HepG2 (cell line): ENCODE measurements around the gene HES2. TPM values are rescaled to one million over a fixed set of nuclear protein-coding genes. Genes with fewer than 3 reads are reported as not detected.

Experiments used
- ATAC-seq: fragments of 200-7000 bp; cut with Tn5 transposase; 3 replicates; pipeline ENCODE4 v1.9.1; 2020; ENCODE audit warnings: mild to moderate bottlenecking, moderate library complexity
- BruUV-seq: library from RNA; stranded (reverse); fragments of 400-500 nt; replicated peaks from 2 replicates; lab custom pipeline; 2021; lab: Mats Ljungman, UMichigan
- CTCF ChIA-PET: fragments of 300-600 bp; formaldehyde crosslinking; extraction: SDS; loops from one replicate; lab custom pipeline; 2021; ENCODE audit warnings: low total read pairs, inconsistent platforms, low intra/inter-chr PET ratio; lab: Yijun Ruan, JAX
- POLR2A ChIA-PET: fragments of 350-600 bp; sonication (Branson Sonifier 250); formaldehyde crosslinking; loops from one replicate; lab custom pipeline; 2020; ENCODE audit warnings: antibody characterized with exemption, inconsistent platforms; lab: Yijun Ruan, JAX
- DNase-seq: peaks from one replicate; pipeline ENCODE4 v3.0.0-alpha.2; 2015; ENCODE audit warnings: low spot score
- FAIRE-seq: peaks from 3 replicates; lab custom pipeline; 2011; peaks lifted over from hg19 to GRCh38; lab: Jason Lieb, UNC
- H2AFZ ChIP-seq: one replicate; pipeline ENCODE4 v1.6.1; 2011; ENCODE audit warnings: low read length, inconsistent platforms
- H3K27ac ChIP-seq: fragments of 300-600 bp; 3 replicates; pipeline ENCODE4 v1.8.0; 2011; ENCODE audit warnings: mixed run types, mild to moderate bottlenecking, mixed read lengths, low read length, inconsistent platforms; ENCODE audit not compliant: insufficient read depth; ENCODE audit errors: extremely low read length
- H3K27me3 ChIP-seq, 2 experiments: fragments of 200-600 bp in 1 of 2; 2 replicates in 1 of 2; 3 replicates in 1 of 2; pipeline versions ENCODE4 v1.6.0 to v1.8.0; 2011; ENCODE audit warnings: low read length in 2 of 2, mild to moderate bottlenecking in 2 of 2, moderate library complexity in 2 of 2, inconsistent platforms in 1 of 2; ENCODE audit not compliant: insufficient read depth in 2 of 2, control insufficient read depth in 1 of 2
- H3K36me3 ChIP-seq, 2 experiments: fragments of 200-600 bp in 1 of 2; replicated peaks in 1 of 2; 2 replicates in 1 of 2; 3 replicates in 1 of 2; pipeline versions ENCODE4 v1.5.1 to v1.8.0; 2011; ENCODE audit warnings: low read length in 2 of 2, inconsistent platforms in 1 of 2; ENCODE audit not compliant: insufficient read depth in 2 of 2, control insufficient read depth in 1 of 2
- H3K4me1 ChIP-seq: 2 replicates; pipeline ENCODE4 v1.5.1; 2012; ENCODE audit warnings: low read length, inconsistent platforms; ENCODE audit not compliant: insufficient read depth
- H3K4me2 ChIP-seq: 2 replicates; pipeline ENCODE4 v1.6.0; 2011; ENCODE audit warnings: low read depth, low read length, inconsistent platforms
- H3K4me3 ChIP-seq, 3 experiments: fragments of 200-600 bp in 1 of 3; sonication (generic), shearing (Covaris generic) in 1 of 3; replicated peaks in 1 of 3; 2 replicates each; pipeline ENCODE4 v1.5.1; 2011 to 2016; ENCODE audit warnings: low read length in 3 of 3, inconsistent platforms in 2 of 3, low read depth in 2 of 3, mild to moderate bottlenecking in 2 of 3, control low read depth in 1 of 3, mixed read lengths in 1 of 3; ENCODE audit not compliant: insufficient read depth in 1 of 3
- H3K79me2 ChIP-seq: one replicate; pipeline ENCODE4 v1.6.1; 2011; ENCODE audit warnings: low read length, inconsistent platforms; ENCODE audit not compliant: insufficient read depth
- H3K9ac ChIP-seq: 2 replicates; pipeline ENCODE4 v1.6.0; 2011; ENCODE audit warnings: mild to moderate bottlenecking, low read depth, low read length, inconsistent platforms; ENCODE audit not compliant: insufficient read depth
- H3K9me3 ChIP-seq: 2 replicates; pipeline ENCODE4 v1.5.1; 2012; ENCODE audit warnings: mild to moderate bottlenecking, low read length
- H4K20me1 ChIP-seq: 2 replicates; pipeline ENCODE4 v1.6.0; 2011; ENCODE audit warnings: inconsistent platforms, mild to moderate bottlenecking, low read length, moderate library complexity; ENCODE audit not compliant: insufficient read depth
- ATF3 ChIP-seq: sonication (generic); formaldehyde crosslinking; IDR thresholded peaks from 2 replicates; pipeline ENCODE4 v1.4.0; 2020; ENCODE audit warnings: missing genetic modification reagents
- BCL6 ChIP-seq: IDR thresholded peaks from 2 replicates; pipeline ENCODE4 v1.6.1; 2016; ENCODE audit warnings: missing genetic modification reagents, missing compliant biosample characterization
- BRD4 ChIP-seq: sonication (generic); formaldehyde crosslinking; IDR thresholded peaks from 2 replicates; pipeline ENCODE4 v1.4.0; 2020; ENCODE audit warnings: missing genetic modification reagents
- FOXJ3 ChIP-seq: sonication (generic); formaldehyde crosslinking; IDR thresholded peaks from 2 replicates; pipeline ENCODE4 v1.4.0; 2020; ENCODE audit warnings: missing genetic modification reagents, mild to moderate bottlenecking, borderline replicate concordance
- IKZF1 ChIP-seq: fragments of 450-650 bp; IDR thresholded peaks from 2 replicates; pipeline ENCODE4 v1.7.1; 2016
- MAFK ChIP-seq, 2 experiments: IDR thresholded peaks in 1 of 2; conservative IDR thresholded peaks in 1 of 2; 2 replicates each; pipeline ENCODE4 v1.6.1; 2011; ENCODE audit warnings: improper control_type of control experiment in 2 of 2, low read length in 2 of 2
- REL ChIP-seq: sonication (generic); formaldehyde crosslinking; conservative IDR thresholded peaks from 2 replicates; pipeline ENCODE4 v1.8.0; 2022; ENCODE audit warnings: mild to moderate bottlenecking, missing genetic modification reagents, moderate library complexity
- TEF ChIP-seq: sonication (generic); formaldehyde crosslinking; IDR thresholded peaks from 2 replicates; pipeline ENCODE4 v1.5.0; 2020; ENCODE audit warnings: missing genetic modification reagents
- TERF1 ChIP-seq: sonication (generic); formaldehyde crosslinking; IDR thresholded peaks from 2 replicates; pipeline ENCODE4 v1.8.0; 2022; ENCODE audit warnings: mild to moderate bottlenecking, missing genetic modification reagents, moderate library complexity
- ZMYM3 ChIP-seq: sonication (generic); formaldehyde crosslinking; IDR thresholded peaks from 2 replicates; pipeline ENCODE4 v1.5.1; 2020; ENCODE audit warnings: mild to moderate bottlenecking, missing genetic modification reagents
- ZNF142 ChIP-seq: sonication (generic); formaldehyde crosslinking; IDR thresholded peaks from 2 replicates; pipeline ENCODE4 v1.4.0; 2020; ENCODE audit warnings: missing genetic modification reagents
- ZNF225 ChIP-seq: sonication (generic); formaldehyde crosslinking; IDR thresholded peaks from 2 replicates; pipeline ENCODE4 v1.4.0; 2020; ENCODE audit warnings: mild to moderate bottlenecking, missing genetic modification reagents
- ZNF451 ChIP-seq: sonication (generic); formaldehyde crosslinking; IDR thresholded peaks from 2 replicates; pipeline ENCODE4 v1.5.0; 2020; ENCODE audit warnings: mild to moderate bottlenecking, missing genetic modification reagents
- ZNF567 ChIP-seq: sonication (generic); formaldehyde crosslinking; IDR thresholded peaks from 2 replicates; pipeline ENCODE4 v1.8.1; 2023; ENCODE audit warnings: mild to moderate bottlenecking, missing genetic modification reagents, borderline replicate concordance
- ZNF619 ChIP-seq: sonication (generic); formaldehyde crosslinking; IDR thresholded peaks from 2 replicates; pipeline ENCODE4 v1.4.0; 2020; ENCODE audit warnings: mild to moderate bottlenecking, missing genetic modification reagents
- ZNF629 ChIP-seq: sonication (generic); formaldehyde crosslinking; conservative IDR thresholded peaks from 2 replicates; pipeline ENCODE4 v1.5.0; 2020; ENCODE audit warnings: missing genetic modification reagents
- WGBS: methylation state at CpG from one replicate; pipeline ENCODE4 v1.1.6; 2017; ENCODE audit warnings: low lambda C conversion rate; 5-methylcytosine and 5-hydroxymethylcytosine counted together
- in situ Hi-C: cut with HindIII; loops from 2 replicates; pipeline ENCODE4 v1.10.0; 2017; ENCODE audit warnings: low pct_unique_long_range_greater_than_20kb; ENCODE audit not compliant: extremely low pct_ligation_motif_present
- intact Hi-C: fragments of 100-400 bp; cut with micrococcal nuclease; formaldehyde crosslinking; loops from one replicate; pipeline ENCODE4 v1.10.0; 2022; ENCODE audit not compliant: unreplicated experiment
- polyA plus RNA-seq, 8 experiments: library from polyadenylated mRNA; depleted of rRNA in 3 of 8; stranded (reverse) in 7 of 8; unstranded in 1 of 8; fragments of >200 nt; fragmentation: Illumina TruSeq in 4 of 8; extraction: Trizol in 4 of 8; gene quantifications; 2 replicates each; pipeline versions ENCODE4 v1.2.1 to v1.2.3, GENCODE V29; 2011 to 2016; ENCODE audit warnings: low read depth in 4 of 8, missing spikeins in 1 of 8, mixed read lengths in 1 of 8; ENCODE audit not compliant: insufficient read depth in 1 of 8
- total RNA-seq, 5 experiments: library from RNA; depleted of rRNA; stranded (reverse); fragments of >200 nt; fragmentation: Illumina TruSeq; extraction: Trizol; gene quantifications; 2 replicates each; pipeline ENCODE4 v1.2.3, GENCODE V29; 2016; ENCODE audit warnings: low read depth in 1 of 5

The HES2 gene
- total and polyA plus RNA-seq, 2 of the 13 experiments (the other 11 are each of a cell fraction or from before 2014, with no cell fraction given) = 0.11 to 0.17 TPM

GRCh38 chr1:6365047-6365446 is 54.7 kb downstream of the HES2 start:
- H2AFZ ChIP-seq = no peak overlapping the region
- DNase-seq (no peak), FAIRE-seq (peak; percentile 28)
- H4K20me1 ChIP-seq = no peaks in the 10 kb centered on the region
- no peaks in the 10 kb centered on the region for H3K27me3 ChIP-seq
- no peaks in the 10 kb centered on the region for H3K9me3 ChIP-seq
- in situ Hi-C loops = no loop called here
- no peaks in the 10 kb centered on the region for H3K79me2 ChIP-seq
- WGBS = 74% methylated on average over 5 of the region's 5 CpGs
- H3K4me3 ChIP-seq = no peak overlapping the region
- no peak overlapping the region for H3K4me2 ChIP-seq
- H3K9ac ChIP-seq = no peak overlapping the region
- no peaks in the 10 kb centered on the region for H3K36me3 ChIP-seq
- peaks cover 29% of the 10 kb centered on the region for H3K4me1 ChIP-seq
- no TSS peak for BruUV-seq
- CTCF ChIA-PET = no interaction called here
- H3K27ac ChIP-seq = no peak overlapping the region
- TF ChIP-seq ZMYM3 = no peak
- no peak for TF ChIP-seq REL (CRISPR knock-in tag)
- no peak for TF ChIP-seq TERF1 (CRISPR knock-in tag)
- TF ChIP-seq BCL6 (CRISPR knock-in tag) = no peak
- TF ChIP-seq ZNF142 (CRISPR knock-in tag) = no peak
- no peak for TF ChIP-seq ZNF451 (CRISPR knock-in tag)
- no peak for TF ChIP-seq ATF3
- TF ChIP-seq FOXJ3 (CRISPR knock-in tag) = no peak
- TF ChIP-seq BRD4 (CRISPR knock-in tag) = no peak
- no peak for TF ChIP-seq ZNF567 (CRISPR knock-in tag)
- no peak for TF ChIP-seq ZNF619 (CRISPR knock-in tag)
- TF ChIP-seq TEF (CRISPR knock-in tag) = no peak
- no peak for TF ChIP-seq MAFK (conservative IDR thresholded peaks at IDR 0.05 in 1 of 2, IDR thresholded peaks at IDR 0.05 in 1 of 2; ENCODE audit: low read length in 2 of 2)
- no peak for TF ChIP-seq ZNF225 (CRISPR knock-in tag)
- no peak for TF ChIP-seq IKZF1
- TF ChIP-seq ZNF629 = no peak
- TF ChIP-seq, all 625 proteins: peak for 0
- no peak for ATAC-seq
- intact Hi-C loops = loop anchor here (10.0 kb wide), 1 partner anchor 1120 kb away; no protein-coding TSS in a partner anchor
- POLR2A ChIA-PET = no interaction called here
